K562 (cell line): ENCODE data around the gene ARHGAP4. TPM values are rescaled to one million over a fixed set of nuclear protein-coding genes. Genes with fewer than 3 reads are reported as not detected.

ENCODE experiments used
- ARHGAP35 ChIP-seq: fragments of 450-650 bp; IDR thresholded peaks from 2 replicates; pipeline ENCODE4 v1.6.1; 2018; ENCODE audit not compliant: partially characterized antibody
- ARID3A ChIP-seq: IDR thresholded peaks from 2 replicates; pipeline ENCODE4 v1.6.1; 2012; ENCODE audit warnings: low read depth, low read length, improper control_type of control experiment, borderline replicate concordance
- MAFK ChIP-seq: IDR thresholded peaks from 2 replicates; pipeline ENCODE4 v1.6.1; 2011; ENCODE audit warnings: low read length, improper control_type of control experiment
- MTA2 ChIP-seq: fragments of 450-650 bp; IDR thresholded peaks from 2 replicates; pipeline ENCODE4 v1.6.1; 2016; ENCODE audit warnings: low read depth
- TRIM28 ChIP-seq: fragments of 450-650 bp; IDR thresholded peaks from 2 replicates; pipeline ENCODE4 v1.6.1; 2017
- ZNF407 ChIP-seq: fragments of 450-650 bp; IDR thresholded peaks from 2 replicates; pipeline ENCODE4 v1.6.1; 2016; ENCODE audit warnings: low read depth
- polyA plus RNA-seq, 8 experiments: library from polyadenylated mRNA; depleted of rRNA in 4 of 8; stranded (reverse) in 5 of 8; unstranded in 3 of 8; fragments of >200 nt; fragmentation: Nextera tagmentation in 2 of 8; fragmentation: Illumina TruSeq in 1 of 8; extraction: Ambion mirVana in 2 of 8; extraction: Trizol in 1 of 8; gene quantifications; 2 replicates each; pipeline versions ENCODE4 v1.2.1 to v1.2.3, GENCODE V29; 2011 to 2014; ENCODE audit warnings: inconsistent platforms in 1 of 8, missing spikeins in 1 of 8
- total RNA-seq, 7 experiments: library from RNA; depleted of rRNA in 6 of 7; stranded (reverse); fragments of >200 nt in 6 of 7; fragmentation: Illumina TruSeq in 2 of 7; extraction: Trizol in 2 of 7; gene quantifications; 2 replicates each; pipeline versions ENCODE4 v1.2.1 to v1.2.3, GENCODE V29; 2011 to 2021; ENCODE audit warnings: low replicate concordance in 1 of 7
- TF ChIP-seq, protein P1 (sequence below): fragments of 250-450 bp; sonication (Bioruptor Pico); IDR thresholded peaks from 2 replicates; pipeline ENCODE4 v1.4.0; 2020; ENCODE audit warnings: mild to moderate bottlenecking, moderate library complexity

The ARHGAP4 gene
- total and polyA plus RNA-seq, 9 of the 15 experiments (the other 6 are each of a cell fraction or from before 2014, with no cell fraction given): 0.30 to 81.8 (median 13.5) TPM

DNA sequence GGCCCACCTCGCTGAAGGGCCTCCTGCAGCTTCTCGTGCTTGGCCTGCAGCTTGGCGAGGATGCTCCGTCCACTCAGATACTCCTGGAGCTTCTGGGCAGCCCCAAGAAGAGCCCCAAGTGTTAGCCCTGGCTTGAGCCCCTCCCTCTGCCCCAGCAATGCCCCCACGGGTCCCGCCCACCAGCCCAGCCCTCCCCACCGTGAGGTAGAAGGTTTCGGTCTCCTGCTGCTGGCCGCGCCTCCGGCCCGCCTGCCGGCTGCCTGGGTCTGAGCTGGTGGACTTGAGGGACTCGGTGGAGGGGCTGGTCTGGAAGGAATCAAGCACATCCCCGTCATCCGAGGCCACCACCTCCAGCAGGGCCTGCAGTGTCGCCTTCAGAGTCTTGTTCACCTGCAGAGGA lies 12.9 kb downstream of the ARHGAP4 start (continued):
- no peak for TF ChIP-seq ZNF407
- TF ChIP-seq ARID3A: no peak
- no peak for TF ChIP-seq MAFK
- TF ChIP-seq, protein P1, sequence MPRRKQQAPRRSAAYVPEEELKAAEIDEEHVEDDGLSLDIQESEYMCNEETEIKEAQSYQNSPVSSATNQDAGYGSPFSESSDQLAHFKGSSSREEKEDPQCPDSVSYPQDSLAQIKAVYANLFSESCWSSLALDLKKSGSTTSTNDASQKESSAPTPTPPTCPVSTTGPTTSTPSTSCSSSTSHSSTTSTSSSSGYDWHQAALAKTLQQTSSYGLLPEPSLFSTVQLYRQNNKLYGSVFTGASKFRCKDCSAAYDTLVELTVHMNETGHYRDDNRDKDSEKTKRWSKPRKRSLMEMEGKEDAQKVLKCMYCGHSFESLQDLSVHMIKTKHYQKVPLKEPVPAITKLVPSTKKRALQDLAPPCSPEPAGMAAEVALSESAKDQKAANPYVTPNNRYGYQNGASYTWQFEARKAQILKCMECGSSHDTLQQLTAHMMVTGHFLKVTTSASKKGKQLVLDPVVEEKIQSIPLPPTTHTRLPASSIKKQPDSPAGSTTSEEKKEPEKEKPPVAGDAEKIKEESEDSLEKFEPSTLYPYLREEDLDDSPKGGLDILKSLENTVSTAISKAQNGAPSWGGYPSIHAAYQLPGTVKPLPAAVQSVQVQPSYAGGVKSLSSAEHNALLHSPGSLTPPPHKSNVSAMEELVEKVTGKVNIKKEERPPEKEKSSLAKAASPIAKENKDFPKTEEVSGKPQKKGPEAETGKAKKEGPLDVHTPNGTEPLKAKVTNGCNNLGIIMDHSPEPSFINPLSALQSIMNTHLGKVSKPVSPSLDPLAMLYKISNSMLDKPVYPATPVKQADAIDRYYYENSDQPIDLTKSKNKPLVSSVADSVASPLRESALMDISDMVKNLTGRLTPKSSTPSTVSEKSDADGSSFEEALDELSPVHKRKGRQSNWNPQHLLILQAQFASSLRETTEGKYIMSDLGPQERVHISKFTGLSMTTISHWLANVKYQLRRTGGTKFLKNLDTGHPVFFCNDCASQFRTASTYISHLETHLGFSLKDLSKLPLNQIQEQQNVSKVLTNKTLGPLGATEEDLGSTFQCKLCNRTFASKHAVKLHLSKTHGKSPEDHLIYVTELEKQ (CRISPR knock-in tag): no peak
- no peak for TF ChIP-seq TRIM28
- no peak for TF ChIP-seq MTA2
- no peak for TF ChIP-seq ARHGAP35
